ENCODE results near the gene EMX1. TPM values are rescaled to one million over a fixed set of nuclear protein-coding genes. Genes with fewer than 3 reads are reported as not detected.

EMX1 gene
- total RNA-seq, 1 experiment from 2014 or later: 0.72 TPM

DNA sequence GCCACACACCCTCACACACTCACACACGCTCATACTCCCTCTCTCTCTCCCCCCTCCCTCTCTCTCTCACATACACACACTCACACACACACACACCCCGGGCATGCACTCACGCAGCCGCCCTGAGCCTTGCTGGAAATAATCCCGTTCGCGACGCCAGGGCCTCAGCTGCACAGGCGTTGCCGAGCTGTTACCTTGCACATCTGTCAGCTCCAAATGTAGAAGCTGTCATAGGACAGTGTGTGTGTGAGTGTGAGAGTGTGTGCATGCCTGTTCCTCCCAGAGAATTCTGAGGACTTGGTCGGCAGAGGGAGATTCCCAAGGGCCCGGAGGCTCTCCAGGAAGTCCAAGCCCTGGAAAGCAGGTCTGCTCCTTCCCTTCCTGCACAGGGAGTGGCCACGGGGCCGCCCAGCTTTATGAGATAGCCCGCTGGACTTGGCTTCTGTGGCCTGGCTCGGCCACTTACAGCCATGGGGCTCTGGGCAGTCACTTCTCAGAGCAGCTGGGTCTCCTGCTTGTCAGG is 21.5 kb upstream of the EMX1 start:
- no CpG with 5 or more reads among the region's 16 CpGs for WGBS (ENCODE audit: extremely low coverage, insufficient read length, low lambda C conversion rate)
- no peak overlapping the region for H3K9ac ChIP-seq (ENCODE audit: extremely low read depth, insufficient read length, low read length)
- no peak overlapping the region for H2BK120ac ChIP-seq (ENCODE audit: low read depth, low read length, poor library complexity, severe bottlenecking)
- no peaks in the 10 kb centered on the region for H3K79me1 ChIP-seq (ENCODE audit: insufficient read depth, low read depth, low read length, poor library complexity, severe bottlenecking)
- DNase-seq: no peak
- no peak overlapping the region for H3K4me2 ChIP-seq (ENCODE audit: insufficient read depth, insufficient read length, low read length)
- peaks cover 85% of the 10 kb centered on the region for H3K27me3 Mint-ChIP-seq (ENCODE audit: low read depth)
- no peak overlapping the region for H2BK20ac ChIP-seq (ENCODE audit: low read depth, low read length, poor library complexity, severe bottlenecking)
- H3K23me2 ChIP-seq (ENCODE audit: insufficient read length, low read depth, low read length, poor library complexity, severe bottlenecking): no peaks in the 10 kb centered on the region
- H3K36me3 Mint-ChIP-seq (ENCODE audit: insufficient read depth in 1 of 3, low read depth in 3 of 3): no peaks in the 10 kb centered on the region; a peak in 1 of 7 replicates
- no peak overlapping the region for H2AFZ ChIP-seq (ENCODE audit: low read length)
- H3K4me3 Mint-ChIP-seq: no peak overlapping the region
- H3K4ac ChIP-seq (ENCODE audit: low read depth, low read length): no peak overlapping the region
- no peak overlapping the region for H3K27ac ChIP-seq (ENCODE audit: insufficient read length, low read depth, low read length)
- no peak overlapping the region for H3K14ac ChIP-seq (ENCODE audit: insufficient read depth, low read length)
- no peaks in the 10 kb centered on the region; the same call in 1 of the 2 replicates for H3K27me3 ChIP-seq (ENCODE audit: insufficient read depth, low read length)
- no peak overlapping the region for H4K91ac ChIP-seq (ENCODE audit: insufficient read length, low read depth, low read length)
- TF ChIP-seq, protein P1, sequence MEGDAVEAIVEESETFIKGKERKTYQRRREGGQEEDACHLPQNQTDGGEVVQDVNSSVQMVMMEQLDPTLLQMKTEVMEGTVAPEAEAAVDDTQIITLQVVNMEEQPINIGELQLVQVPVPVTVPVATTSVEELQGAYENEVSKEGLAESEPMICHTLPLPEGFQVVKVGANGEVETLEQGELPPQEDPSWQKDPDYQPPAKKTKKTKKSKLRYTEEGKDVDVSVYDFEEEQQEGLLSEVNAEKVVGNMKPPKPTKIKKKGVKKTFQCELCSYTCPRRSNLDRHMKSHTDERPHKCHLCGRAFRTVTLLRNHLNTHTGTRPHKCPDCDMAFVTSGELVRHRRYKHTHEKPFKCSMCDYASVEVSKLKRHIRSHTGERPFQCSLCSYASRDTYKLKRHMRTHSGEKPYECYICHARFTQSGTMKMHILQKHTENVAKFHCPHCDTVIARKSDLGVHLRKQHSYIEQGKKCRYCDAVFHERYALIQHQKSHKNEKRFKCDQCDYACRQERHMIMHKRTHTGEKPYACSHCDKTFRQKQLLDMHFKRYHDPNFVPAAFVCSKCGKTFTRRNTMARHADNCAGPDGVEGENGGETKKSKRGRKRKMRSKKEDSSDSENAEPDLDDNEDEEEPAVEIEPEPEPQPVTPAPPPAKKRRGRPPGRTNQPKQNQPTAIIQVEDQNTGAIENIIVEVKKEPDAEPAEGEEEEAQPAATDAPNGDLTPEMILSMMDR (conservative IDR thresholded peaks at IDR 0.05): no peak
- no peak overlapping the region for H2BK12ac ChIP-seq (ENCODE audit: insufficient read length, low read depth, low read length)
- peaks cover 8% of the 10 kb centered on the region; the same call in 1 of the 2 replicates for H3K4me1 ChIP-seq (ENCODE audit: insufficient read depth, low read length)
- no peak overlapping the region for H2BK5ac ChIP-seq (ENCODE audit: insufficient read length, low read length)
- no peaks in the 10 kb centered on the region for H3K9me3 ChIP-seq (ENCODE audit: control insufficient read depth, low read depth, low read length)
- H3K18ac ChIP-seq (ENCODE audit: insufficient read length, low read depth, low read length): no peak overlapping the region
- H3K9me3 Mint-ChIP-seq: no peaks in the 10 kb centered on the region
- peaks cover 23 to 25% of the 10 kb centered on the region in 2 experiments for H3K4me1 Mint-ChIP-seq
- no peak overlapping the region for H3K23ac ChIP-seq (ENCODE audit: insufficient read length, low read depth, low read length)
- H3T11ph ChIP-seq (ENCODE audit: low read length): no peak overlapping the region
- no peak overlapping the region for H4K8ac ChIP-seq (replicated peaks; ENCODE audit: insufficient read length, low read depth, low read length)
- no peak overlapping the region; a peak in 1 of 7 replicates for H3K27ac Mint-ChIP-seq
- no peak overlapping the region for H2BK15ac ChIP-seq (ENCODE audit: low read depth, low read length)
- H2AK5ac ChIP-seq (ENCODE audit: insufficient read length, low read length): no peak overlapping the region
- no peaks in the 10 kb centered on the region for H3K79me2 ChIP-seq (ENCODE audit: insufficient read depth, low read length)
- no peaks in the 10 kb centered on the region for H4K20me1 ChIP-seq (ENCODE audit: control insufficient read depth, insufficient read depth, insufficient read length)
- no peak overlapping the region for H4K5ac ChIP-seq (ENCODE audit: insufficient read length, low read depth, low read length)
- no peak overlapping the region for H3K56ac ChIP-seq (ENCODE audit: insufficient read length, low read depth, low read length)
